ENCODE results near the gene FAM3A. TPM values are rescaled to one million over a fixed set of nuclear protein-coding genes. Genes with fewer than 3 reads are reported as not detected.

The FAM3A gene
- total RNA-seq, 6 experiments from 2014 or later, result 56.9 to 67.8 (median 59.4) TPM

DNA sequence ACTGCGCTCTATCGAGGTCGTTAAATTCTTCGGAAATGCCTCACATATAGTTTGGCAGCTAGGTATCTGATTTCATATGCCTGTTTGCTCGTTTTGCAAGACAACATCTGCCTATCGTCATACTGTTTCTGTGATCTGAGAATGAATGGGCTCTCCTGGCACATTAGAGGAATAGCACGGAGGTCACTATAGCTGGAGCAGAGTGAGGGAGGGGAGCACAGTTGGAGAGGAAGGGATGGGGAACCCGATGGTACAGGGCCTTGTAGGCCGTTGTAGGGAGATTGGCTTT, 31.9 kb upstream of the FAM3A start:
- Mint-ChIP-seq H3K4me1 (ENCODE audit: low read depth) (peaks cover 37% of the 10 kb centered on the region), H3K27me3 (ENCODE audit: insufficient read depth) (no peaks in the 10 kb centered on the region; the same call in 1 of the 2 replicates), H3K36me3 (ENCODE audit: low read depth) (peaks cover 29% of the 10 kb centered on the region), H3K9me3 (no peaks in the 10 kb centered on the region), H3K4me3 (peak overlapping the region; percentile 97), H3K27ac (peak overlapping the region; percentile 98)
- DNase-seq, result peak; percentile 33
- TF ChIP-seq, protein P1, sequence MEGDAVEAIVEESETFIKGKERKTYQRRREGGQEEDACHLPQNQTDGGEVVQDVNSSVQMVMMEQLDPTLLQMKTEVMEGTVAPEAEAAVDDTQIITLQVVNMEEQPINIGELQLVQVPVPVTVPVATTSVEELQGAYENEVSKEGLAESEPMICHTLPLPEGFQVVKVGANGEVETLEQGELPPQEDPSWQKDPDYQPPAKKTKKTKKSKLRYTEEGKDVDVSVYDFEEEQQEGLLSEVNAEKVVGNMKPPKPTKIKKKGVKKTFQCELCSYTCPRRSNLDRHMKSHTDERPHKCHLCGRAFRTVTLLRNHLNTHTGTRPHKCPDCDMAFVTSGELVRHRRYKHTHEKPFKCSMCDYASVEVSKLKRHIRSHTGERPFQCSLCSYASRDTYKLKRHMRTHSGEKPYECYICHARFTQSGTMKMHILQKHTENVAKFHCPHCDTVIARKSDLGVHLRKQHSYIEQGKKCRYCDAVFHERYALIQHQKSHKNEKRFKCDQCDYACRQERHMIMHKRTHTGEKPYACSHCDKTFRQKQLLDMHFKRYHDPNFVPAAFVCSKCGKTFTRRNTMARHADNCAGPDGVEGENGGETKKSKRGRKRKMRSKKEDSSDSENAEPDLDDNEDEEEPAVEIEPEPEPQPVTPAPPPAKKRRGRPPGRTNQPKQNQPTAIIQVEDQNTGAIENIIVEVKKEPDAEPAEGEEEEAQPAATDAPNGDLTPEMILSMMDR (IDR thresholded peaks at IDR 0.05), result no peak

DNA sequence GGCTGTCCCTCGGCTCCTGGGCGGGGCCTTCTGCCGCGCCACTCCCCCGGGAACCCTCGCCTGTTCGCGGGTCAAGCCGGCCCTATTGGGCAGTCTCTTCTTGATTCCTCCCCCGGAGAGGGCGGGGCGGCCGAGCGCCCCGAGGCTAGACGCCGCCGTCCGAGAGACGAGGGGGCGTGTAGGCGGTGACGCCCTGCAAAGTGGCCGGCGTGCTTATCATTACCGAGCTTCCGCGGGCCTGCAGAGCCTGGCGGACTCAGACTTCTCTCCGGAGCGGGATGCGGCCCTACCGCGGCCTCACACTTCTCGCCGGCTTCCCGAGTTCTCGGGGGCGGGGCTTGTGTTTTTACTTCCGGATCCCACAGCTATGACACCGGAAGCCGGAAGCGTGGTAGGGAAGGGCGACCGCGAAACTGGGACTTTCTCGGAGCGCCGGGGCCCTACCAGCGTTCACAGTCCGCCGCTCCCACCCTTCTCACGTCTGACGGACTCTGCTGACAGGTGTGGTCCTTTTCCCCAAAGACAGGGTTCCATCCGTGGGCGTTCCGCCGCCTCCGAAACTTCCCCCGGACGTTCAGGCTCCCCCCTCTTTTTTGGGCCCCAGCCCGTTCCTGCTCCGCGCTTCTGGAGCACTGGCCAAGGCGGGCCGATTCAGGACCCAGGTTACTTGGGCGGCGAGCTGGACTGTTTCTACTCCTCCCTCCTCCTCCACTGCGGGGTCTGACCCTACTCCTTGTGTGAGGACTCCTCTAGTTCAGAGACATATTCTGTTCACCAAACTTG, 31.4 kb upstream of the FAM3A start, which contains the start of gene IKBKG:
TSS of gene IKBKG (plus strand) at position 376 of the 783 bp plus-strand sequence. CDS start 4,383 bp downstream, outside the sequence.
- Mint-ChIP-seq H3K27me3 (ENCODE audit: insufficient read depth) (no peaks in the 10 kb centered on the region; the same call in 1 of the 2 replicates), H3K4me3 (peak within 1 kb of the TSS; percentile 97), H3K27ac (peak within 1 kb of the TSS; percentile 98), H3K9me3 (no peaks in the 10 kb centered on the region), H3K36me3 (ENCODE audit: low read depth) (peaks cover 33% of the 10 kb centered on the region), H3K4me1 (ENCODE audit: low read depth) (peaks cover 42% of the 10 kb centered on the region)
- TF ChIP-seq, protein P1 (IDR thresholded peaks at IDR 0.05), result no peak
- peak; percentile 81 for DNase-seq

DNA sequence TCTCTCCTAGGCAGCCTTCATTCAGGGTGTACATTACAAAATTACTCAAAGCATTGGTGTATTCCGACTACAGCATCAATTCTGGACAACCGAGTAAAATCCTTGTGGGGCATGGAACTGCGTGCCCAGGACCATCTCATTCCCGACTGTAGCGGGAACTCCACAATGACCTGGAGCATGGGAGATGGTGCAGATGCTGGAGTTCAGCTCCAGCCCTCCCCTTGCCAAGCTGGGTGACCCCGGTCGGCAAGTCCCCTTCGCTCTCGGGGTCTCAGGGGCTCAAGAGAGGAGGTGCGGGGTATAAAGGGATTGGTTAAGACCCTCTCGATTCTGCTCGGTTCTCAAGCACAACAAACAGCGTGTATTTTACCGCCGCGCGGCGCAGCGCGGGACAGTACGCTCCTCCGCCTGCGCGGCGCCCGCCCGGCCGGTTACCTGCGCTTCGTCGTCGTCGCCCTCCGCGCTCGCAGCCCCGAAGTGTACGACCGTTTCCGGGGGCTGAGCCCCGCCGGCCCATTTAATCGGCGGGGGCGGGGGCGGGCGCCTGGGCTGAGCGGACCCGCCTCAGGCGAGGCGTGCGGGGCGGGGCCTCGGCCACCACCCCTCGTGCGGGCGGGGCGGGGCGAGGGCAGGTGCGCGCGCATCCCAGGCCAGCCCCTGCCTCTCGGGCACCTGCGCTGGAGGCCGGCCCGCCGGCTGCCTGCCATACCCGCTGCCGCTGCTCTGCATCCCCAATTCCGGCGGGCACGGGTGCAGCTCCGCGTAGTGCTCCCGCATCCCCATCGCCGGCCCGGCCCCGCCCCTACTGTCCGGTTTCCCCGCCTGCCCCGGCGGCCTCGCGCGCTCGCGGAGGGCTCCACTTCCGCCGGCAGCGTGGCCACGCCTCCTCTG, 30.6 kb upstream of the FAM3A start, which contains the start of gene G6PD:
TSS of gene G6PD (minus strand) at position 493 of the 891 bp plus-strand sequence. CDS start 691 bp downstream, outside the sequence.
- Mint-ChIP-seq H3K4me1 (ENCODE audit: low read depth) (peaks cover 51% of the 10 kb centered on the region), H3K4me3 (peak within 1 kb of the TSS; percentile 97), H3K27me3 (ENCODE audit: insufficient read depth) (no peaks in the 10 kb centered on the region; the same call in 1 of the 2 replicates), H3K27ac (peak within 1 kb of the TSS; percentile 98), H3K36me3 (ENCODE audit: low read depth) (peaks cover 33% of the 10 kb centered on the region), H3K9me3 (no peaks in the 10 kb centered on the region)
- TF ChIP-seq, protein P1 (IDR thresholded peaks at IDR 0.05), result no peak; the same call in 1 of the 2 replicates
- DNase-seq, result no peak

DNA sequence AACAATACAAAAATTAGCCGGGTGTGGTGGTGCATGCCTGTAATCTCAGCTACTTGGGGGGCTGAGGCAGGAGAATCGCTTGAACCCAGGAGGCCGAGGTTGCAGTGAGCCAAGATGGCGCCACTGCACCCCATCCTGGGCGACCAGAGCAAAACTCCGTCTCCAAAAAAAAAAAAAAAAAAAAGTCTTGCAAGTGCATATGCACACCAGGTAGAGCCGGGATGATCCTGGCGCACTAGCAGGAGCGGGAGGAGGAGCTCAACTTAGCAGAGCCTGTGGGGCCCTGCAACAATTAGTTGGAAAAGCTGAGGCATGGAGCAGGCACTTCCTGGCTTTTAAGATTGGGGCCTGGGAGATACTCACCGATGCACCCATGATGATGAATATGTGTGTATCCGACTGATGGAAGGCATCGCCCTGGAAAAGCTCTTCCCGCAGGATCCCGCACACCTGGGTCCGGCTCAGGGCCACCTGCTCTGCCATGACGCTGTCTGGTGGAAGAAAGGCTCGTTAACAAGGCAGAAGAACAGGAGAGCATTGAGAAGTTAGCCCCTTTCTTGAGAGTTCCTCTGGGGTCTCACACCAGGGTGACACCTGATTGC, 29.7 kb upstream of the FAM3A start:
- Mint-ChIP-seq H3K27me3 (ENCODE audit: insufficient read depth) (no peaks in the 10 kb centered on the region; the same call in 1 of the 2 replicates), H3K4me3 (peak overlapping the region; percentile 88), H3K27ac (peak overlapping the region; percentile 73), H3K36me3 (ENCODE audit: low read depth) (peaks cover 33% of the 10 kb centered on the region), H3K9me3 (no peaks in the 10 kb centered on the region), H3K4me1 (ENCODE audit: low read depth) (peaks cover 59% of the 10 kb centered on the region)
- DNase-seq, result no peak
- TF ChIP-seq, protein P1 (IDR thresholded peaks at IDR 0.05), result no peak

DNA sequence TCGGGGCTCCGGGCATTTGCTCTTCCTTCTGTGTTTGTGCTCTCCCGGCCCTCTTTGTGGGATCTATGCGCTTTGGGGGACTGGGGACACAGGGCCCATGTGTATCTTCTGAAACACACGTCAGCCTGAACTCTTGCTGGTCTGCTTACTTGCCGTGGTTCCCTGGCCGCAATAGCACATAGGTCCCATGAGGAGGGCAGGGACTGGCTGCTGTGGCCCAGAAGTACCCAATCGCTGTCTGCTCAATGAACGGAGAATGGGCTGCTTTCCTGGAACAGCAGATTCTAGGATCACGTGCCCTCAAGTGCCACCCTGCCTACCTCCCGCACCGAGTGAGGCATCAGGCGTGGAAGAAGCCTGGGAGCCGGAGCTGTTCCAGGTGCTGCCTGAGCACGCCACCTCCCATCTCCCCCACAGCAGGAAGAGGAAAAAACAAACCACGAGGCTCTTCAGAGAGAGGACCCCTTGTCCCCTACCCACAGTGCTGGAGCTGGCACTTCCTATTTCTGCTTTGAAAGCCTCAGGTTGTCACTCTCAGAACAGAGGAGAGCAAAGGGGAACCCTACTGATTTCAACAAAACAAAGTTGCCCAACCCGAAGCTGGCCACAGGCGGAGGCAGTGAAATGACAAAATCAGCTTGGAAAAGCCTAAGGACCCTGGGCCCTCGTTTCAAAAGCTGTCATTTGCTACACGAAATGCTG, 26.8 kb upstream of the FAM3A start:
- TF ChIP-seq, protein P1 (IDR thresholded peaks at IDR 0.05), result no peak
- DNase-seq, result no peak
- Mint-ChIP-seq H3K4me1 (ENCODE audit: low read depth) (peaks cover 48% of the 10 kb centered on the region), H3K27ac (peak overlapping the region; percentile 99), H3K36me3 (ENCODE audit: low read depth) (peaks cover 24% of the 10 kb centered on the region), H3K9me3 (no peaks in the 10 kb centered on the region), H3K27me3 (ENCODE audit: insufficient read depth) (no peaks in the 10 kb centered on the region), H3K4me3 (peak overlapping the region; percentile 36)

All from HFFc6 (cell line).